HG03039 (cell line): Measurements from ENCODE around the gene NCOA1.
"Not testable (repeated sequence)": the region's sequence is repeated elsewhere in the genome, so short reads cannot be mapped to it uniquely, and the experiment has no call there.

Experiments
- ATAC-seq: cut with Tn5 transposase; IDR thresholded peaks from one replicate; pipeline ENCODE4 v1.9.1; 2021; ENCODE audit warnings: mild to moderate bottlenecking, moderate library complexity; ENCODE audit not compliant: unreplicated experiment

The NCOA1 gene

GRCh38 chr2:24570225-24570624 lies 79.2 kb downstream of the NCOA1 start:
- no peak for ATAC-seq

DNA sequence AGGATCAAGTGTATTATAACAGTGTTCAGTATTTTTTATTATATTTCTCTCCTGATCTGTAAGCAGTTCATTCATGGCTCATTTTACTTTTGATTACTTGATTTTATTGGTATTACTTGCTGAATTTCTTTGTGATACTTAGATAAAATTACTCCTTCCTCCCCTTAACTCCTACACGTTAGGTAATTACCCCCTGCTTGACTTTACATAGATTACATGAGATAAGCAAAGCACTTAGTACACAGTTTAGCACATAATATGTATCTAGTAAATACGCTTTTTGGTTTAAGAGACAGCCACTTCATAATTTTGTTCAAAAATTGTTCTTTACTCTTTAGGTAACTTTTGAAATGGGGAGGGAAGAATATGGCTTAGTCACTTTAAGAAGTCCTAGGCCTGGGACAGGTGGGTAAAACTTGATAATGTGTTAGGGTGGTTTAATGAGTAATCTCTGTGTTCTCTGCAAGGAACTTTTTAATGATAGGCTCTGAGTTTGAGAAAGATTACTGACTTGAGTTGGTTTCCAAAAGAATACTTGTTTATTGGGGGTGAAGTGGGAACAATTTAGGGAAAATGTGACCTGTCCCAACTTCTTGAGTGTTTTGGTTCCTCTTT lies 80.9 kb downstream of the NCOA1 start:
- no peak for ATAC-seq

DNA sequence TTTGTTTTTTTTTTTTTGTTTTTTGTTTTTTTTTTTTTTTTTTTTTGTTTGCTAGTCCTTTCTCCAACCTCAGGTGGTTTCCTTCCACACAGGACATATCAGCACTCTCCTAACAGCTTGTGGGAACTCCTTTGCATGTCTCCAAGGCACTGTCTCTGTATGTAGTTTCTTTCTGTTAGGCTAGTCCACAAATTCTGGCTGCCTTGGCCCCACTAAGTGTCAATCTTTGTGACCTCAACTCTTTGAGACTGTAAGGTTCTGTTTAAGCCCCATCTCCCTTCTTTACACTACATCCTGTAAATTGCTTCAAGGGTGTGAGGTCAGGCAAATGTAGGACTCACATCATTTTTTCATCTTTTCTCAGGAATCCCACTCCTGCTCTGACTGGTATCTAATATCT lies 85.1 kb downstream of the NCOA1 start:
- ATAC-seq: no peak

DNA sequence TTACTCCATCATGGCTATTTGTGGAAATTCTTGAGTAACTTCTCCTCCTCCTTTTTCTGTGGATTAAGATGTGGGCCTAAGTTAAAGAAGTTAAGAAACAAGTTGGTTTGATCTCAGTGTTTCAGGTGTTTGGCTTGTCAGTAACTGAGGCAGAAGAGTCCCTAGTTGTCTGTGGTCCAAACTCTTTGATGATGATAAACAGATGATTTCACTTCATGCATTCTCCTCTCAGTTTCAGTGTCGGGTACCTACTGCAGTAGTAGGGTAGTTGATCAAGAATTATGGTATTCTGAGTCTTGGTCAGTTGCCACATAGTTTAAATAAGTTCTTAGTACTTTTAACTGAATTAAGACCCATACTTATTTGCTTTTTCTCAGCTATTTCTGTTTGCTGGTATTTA lies 85.6 kb downstream of the NCOA1 start:
- no peak for ATAC-seq

- ATAC-seq: peak; percentile 45
Measured at GRCh38 chr2:24577481-24577880, 86.4 kb downstream of the NCOA1 start.

DNA sequence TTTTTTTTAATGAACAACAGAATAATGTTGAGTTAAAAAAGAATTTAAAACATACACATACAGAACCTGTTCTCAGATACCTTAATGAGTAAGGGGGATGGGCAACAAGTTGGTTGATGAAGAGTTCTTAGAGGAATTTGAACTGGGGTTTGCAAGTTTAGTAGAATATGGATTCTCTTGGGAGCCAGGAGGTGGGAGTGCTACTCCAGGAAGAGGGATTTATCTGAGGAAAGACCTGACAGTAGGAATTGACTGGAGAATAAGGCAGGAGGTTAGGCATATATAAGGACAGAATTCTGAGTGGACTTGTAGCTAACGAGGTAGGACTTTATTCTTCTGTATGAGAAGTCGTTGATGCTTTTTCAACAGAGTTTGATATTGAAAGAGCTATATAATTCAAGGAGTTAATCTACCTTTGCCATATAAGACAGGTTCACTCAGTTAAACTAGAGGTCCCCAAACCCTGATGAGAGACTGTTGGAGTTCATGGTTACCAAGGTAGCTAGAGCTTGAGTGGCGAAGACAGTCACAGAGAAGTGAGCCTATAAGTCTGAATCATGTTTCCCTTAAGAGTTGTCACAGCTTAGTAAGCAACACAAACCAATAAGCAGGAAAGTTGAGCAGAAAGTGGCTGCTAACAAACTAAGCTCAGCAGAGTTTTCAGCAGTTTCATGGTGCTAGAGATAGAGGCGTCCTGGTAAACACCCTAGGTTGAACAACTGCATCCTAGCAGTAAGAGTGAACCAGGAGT lies 88.2 kb downstream of the NCOA1 start:
- ATAC-seq: no peak

- no peak for ATAC-seq
Measured at GRCh38 chr2:24580561-24580960, 89.5 kb downstream of the NCOA1 start.

- ATAC-seq: not testable (repeated sequence)
Measured at GRCh38 chr2:24581971-24582370, 90.9 kb downstream of the NCOA1 start.

DNA sequence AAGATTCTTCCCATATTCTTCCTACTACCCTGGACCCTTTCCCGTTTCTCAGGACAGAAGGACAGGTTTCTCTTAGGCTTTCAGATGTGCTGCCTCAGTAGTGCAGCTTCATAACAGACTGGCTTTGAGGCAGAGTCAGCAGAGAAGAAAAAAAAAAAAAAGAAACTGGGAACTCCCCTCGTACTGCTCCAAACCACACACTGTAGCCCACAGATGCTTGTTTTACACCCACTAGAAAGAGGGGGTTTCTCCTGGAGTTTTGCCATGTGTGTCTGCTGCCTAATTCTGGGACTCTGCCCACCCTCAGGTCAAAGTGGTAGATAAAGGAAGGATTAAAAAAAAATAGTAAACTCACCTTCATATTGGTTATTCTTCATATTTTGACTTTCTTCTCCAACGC lies 95.9 kb downstream of the NCOA1 start:
- peak; percentile 47 for ATAC-seq

DNA sequence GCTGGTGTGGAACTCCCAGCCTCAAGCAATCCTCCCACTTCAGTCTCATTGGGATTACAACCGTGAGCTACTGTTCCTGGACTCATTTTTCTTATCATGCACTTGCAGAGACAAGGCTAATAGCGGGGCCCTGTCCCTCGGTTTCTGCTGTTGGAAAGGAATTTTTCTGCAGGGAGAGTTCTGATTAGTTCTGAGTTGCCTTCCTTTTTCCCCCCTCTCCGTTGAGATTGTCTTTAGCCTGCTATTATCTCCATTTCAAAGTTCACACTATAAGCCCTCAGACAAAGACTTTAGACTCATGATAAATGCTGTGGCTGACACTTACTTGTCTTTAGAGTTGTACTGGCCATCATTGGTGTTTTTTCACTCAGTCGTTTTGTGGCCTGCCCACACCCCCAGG lies 97.2 kb downstream of the NCOA1 start:
- no peak for ATAC-seq

GRCh38 chr2:24592441-24593100 lies 101.5 kb downstream of the NCOA1 start:
- no peak for ATAC-seq

DNA sequence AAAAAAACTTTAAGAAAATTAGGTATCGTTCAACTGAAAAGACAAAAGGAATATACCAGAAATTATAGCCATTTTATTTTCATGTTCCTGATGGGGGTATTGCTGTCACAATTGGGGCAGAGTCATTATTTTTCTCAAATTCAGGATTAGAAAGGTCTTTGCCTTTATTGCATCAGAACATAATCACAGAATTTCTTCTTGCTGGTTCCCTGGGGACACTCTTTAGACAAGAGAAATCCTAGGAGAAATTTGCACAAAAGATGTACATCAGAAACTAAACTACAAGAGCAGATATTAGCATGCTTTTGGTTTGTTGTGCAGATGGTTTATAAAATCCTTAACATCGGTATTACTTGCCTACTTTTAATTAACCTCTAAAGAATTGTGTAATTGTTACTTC lies 103.2 kb downstream of the NCOA1 start:
- ATAC-seq: no peak

GRCh38 chr2:24597181-24597870 lies 106.3 kb downstream of the NCOA1 start:
- ATAC-seq: no peak

- ATAC-seq: not testable (repeated sequence)
Measured at GRCh38 chr2:24600140-24600539, 109.1 kb downstream of the NCOA1 start.

DNA sequence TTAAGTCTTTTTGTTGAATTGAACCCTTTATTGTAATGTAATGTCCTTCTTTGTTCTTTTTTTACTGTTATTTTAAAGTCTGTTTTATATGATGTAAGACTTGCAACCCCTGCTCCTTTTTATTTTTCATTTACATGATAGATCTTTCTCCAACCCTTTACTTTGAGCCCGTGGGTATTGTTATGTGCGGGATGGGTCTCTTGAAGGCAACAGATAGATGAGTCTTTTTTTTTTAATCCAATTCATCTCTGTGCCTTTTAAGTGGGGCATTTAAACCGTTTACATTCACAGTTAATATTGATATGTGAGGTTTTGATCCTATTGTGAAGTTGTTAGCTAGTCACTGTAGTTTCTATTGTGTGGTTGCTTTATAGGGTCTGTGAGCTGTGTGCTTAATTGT lies 120.6 kb downstream of the NCOA1 start:
- ATAC-seq: no peak

GRCh38 chr2:24613154-24613814 lies 122.2 kb downstream of the NCOA1 start:
- no peak for ATAC-seq

DNA sequence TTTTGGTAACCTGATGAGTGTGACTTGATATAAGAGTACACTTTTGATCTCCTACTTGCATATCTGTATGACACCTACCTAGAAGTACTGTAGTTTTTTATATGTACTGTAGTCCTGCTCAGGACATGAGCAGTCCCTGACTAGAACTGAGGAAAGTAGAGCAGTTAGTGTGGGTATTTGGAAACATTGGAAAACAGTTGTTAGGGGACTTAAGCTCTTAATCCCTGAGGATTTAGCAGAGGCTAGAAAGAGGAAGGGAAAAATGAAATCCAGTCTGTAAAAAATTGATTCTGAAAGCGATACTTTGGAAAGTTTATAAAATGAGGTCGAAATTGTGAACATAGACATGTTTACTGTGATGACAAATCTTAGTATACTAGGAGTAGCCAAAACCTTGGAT lies 125.6 kb downstream of the NCOA1 start:
- ATAC-seq: no peak

DNA sequence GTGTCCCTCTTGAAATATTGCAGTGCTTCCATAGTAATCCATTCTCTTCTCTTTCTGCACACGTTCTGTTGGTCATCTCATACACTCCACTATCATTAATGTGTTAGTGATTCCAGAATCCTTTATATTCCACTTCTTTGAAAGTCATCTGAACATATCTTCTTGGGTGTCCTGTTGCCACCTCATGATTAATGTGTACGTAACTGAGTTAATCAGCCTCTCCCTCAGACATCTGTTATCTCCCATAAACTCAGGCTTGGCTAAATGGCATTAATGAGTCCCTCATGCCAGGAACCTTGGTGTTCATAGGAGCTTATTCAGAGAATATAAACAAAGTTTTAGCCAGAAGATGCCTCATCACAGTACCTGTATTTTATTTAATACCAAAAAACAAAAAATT lies 126.4 kb downstream of the NCOA1 start:
- ATAC-seq: no peak

DNA sequence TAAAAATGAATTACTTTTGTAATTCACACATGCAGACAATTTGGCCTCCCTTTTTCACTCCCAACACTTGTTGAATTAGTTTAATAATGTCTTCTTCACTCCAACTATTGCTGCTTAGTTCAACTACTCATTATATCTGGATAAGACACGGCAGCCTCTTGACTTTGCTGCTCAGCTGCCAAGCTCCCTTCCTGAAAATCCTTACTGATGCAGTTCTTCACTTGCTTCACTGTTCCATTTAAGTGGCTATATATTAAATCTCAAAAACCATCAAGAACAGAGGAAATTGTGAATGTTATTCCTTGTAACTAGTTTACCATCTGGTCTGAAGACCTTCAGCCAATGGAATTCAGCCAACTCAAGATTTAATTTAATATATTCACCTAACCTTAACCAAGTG lies 127.1 kb downstream of the NCOA1 start:
- no peak for ATAC-seq

- no peak for ATAC-seq
Measured at GRCh38 chr2:24618680-24619079, 127.6 kb downstream of the NCOA1 start.

DNA sequence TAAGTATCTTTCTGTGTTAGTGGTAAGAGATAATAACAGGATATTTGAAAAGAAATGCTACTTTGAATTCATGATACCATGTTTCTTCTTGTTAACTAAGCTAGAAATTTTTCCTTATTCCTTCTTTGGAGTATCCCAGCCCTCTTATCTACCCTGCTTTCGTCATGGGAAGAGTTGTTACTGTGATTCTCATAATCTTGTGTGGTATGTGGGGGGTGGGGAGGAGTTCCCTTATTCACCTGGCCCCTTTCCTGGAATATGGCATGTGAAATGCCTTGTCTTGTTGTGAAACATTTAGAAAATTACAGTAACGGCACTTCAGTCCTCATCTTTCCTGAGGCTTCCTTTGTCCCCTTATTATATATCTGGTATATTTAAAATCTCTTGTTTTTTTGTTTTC lies 129.9 kb downstream of the NCOA1 start:
- ATAC-seq: no peak
